Left forelimb (tissue), 1 donor: ENCODE data around the gene SLC38A3.
"Not testable (repeated sequence)": the region's sequence is repeated elsewhere in the genome, so short reads cannot be mapped to it uniquely, and the experiment has no call there.

Experiments used
- DNase-seq: peaks from one replicate; pipeline ENCODE4 v3.0.0-alpha.2; 2018; ENCODE audit warnings: low spot score

SLC38A3 gene

GRCh38 chr3:50231581-50231980, 26.5 kb downstream of the SLC38A3 start:
- DNase-seq: no peak

GRCh38 chr3:50232303-50232702, 27.2 kb downstream of the SLC38A3 start:
- no peak for DNase-seq

DNA sequence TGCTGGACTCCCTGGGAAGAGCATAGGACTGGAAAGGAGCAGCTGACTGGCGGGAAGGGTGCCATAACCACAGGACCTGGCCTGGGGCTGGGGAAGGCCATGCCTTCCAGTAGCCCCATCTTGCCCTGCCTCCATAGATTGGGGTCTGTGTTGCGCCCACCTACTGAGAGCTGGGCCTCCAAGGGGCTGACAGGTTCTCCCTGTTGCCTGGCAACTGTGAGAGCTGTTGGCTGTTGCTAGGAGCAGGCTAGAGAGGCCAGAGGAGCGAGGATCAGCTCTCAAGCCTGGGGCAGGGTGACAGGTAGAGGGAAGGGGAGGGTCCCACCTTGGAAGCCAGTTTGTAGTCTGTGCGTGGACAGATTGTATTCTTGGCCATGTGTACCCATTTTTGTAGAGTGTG, 28.1 kb downstream of the SLC38A3 start:
- DNase-seq: no peak

DNA sequence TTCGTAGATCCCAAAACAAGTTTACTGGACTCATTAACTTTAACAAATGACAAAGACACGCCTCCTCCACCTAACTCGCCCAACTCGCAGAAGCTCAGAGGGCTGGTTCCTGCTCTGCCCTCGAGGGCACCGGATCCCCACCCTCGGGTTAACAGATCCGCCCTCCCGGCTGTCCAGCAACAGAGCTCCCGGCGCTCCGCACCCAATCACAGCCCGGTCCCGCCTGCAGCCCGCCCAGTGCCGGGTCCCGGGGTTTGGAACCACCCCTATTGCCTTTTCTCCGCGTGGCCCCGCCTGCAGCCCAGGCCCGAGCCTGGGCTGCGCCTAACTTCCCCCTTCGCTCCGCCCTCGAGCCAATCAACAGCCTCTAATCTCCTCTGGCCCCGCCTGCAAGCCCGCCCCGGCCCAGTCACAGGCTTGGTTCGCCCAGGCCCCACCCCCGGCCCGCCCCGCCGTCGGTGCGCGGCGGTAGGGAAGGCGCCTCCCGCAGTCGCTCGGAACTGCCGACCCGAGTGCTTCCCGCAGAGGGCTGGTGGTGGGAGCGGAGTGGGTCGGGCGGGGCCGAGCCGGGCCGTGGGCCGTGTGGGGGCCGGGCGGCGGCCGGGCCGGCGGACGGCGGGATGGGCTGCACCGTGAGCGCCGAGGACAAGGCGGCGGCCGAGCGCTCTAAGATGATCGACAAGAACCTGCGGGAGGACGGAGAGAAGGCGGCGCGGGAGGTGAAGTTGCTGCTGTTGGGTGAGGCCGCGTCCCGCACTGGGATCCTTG, 30.8 kb downstream of the SLC38A3 start, which contains the start of gene GNAI2:
Gene GNAI2 (plus strand): TSS at position 489 of the 768 bp plus-strand sequence. CDS start 132 bp downstream, at position 621.
- peak; percentile 99 for DNase-seq

DNA sequence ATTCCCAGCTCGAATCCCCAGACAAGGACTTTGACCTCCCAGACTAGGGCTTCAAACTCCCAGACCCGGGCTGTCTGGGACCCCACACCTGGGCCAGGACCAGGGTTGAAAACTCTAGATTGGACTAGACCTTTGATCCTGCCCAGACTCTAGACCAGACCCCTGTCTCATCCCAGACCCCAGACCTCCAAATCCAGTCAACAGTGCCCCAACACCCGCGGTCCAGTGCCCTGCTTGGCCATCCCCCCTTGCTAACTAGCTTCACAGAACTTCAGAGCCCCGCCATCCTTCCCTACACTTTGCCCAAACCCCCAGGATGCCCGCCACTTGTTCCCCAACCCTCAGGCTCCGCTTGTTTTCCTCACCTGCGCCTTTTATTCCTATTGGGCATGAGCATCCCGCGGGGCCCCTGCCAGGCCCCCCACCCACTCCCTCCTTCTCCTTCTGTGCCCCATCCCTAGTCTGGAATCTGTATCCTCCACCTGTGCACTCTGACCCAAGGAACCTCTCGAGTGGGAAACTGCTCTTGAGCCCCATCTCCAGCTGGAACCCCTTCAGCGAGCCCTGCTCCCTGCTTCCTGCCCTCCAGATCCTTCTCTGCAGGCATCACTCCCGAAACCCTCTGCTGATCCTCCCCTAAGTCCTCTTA, 31.5 kb downstream of the SLC38A3 start:
- DNase-seq: no peak

DNA sequence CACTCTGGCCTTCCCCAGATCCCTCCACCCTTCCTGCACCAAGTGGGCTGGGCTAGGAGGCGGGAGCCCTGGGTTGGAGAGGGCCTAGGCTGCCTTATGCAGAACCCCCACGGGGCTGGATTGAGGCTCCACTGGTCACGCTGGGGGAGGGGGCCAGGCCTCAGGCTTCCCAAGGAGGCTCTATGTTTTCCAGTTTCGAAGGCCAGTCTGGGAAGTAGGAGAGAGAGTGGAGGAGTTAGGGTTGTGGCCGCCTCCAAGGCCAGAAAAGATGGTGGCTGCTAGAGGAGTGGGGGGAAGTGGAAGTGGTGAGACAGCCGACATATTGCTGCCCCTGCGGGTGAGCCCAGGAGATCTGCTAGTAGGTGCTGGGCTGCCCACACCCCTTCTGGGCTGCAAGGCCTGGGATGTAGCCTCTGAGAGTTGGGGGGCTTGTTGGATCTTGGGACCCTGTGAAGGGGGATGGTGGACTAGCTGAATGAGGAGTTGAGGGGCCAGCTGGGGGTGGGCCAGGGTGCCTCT, 32.1 kb downstream of the SLC38A3 start:
- no peak for DNase-seq

GRCh38 chr3:50237754-50238548, 32.9 kb downstream of the SLC38A3 start:
- peak; percentile 81 for DNase-seq

DNA sequence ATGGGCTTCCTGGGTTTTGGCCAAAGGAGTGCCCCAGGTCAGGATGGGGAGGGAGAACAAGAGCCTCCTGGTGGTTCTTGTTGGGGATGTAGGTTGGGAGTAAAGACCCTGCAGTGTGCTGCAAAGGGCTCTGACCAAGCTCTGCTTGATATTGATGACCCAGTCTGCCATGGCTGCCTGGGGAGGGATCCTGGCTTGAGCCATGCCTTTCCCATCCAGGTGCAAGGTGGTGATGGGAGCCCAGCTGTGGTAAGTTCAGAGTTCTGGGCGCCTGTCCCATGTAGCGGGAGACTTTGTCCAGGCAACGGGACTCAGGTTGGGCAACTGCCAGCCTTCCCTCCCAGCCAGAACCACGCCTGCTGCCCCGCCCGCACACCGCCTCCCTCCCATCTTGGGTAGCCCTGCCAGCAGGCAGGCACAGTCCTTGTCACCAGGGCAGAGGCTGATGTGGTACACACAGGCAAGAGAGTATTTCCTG, 33.5 kb downstream of the SLC38A3 start:
- DNase-seq: no peak

- DNase-seq: no peak
Measured at GRCh38 chr3:50239649-50240048, 34.6 kb downstream of the SLC38A3 start.

- no peak for DNase-seq
Measured at GRCh38 chr3:50241163-50241562, 36.1 kb downstream of the SLC38A3 start.

DNA sequence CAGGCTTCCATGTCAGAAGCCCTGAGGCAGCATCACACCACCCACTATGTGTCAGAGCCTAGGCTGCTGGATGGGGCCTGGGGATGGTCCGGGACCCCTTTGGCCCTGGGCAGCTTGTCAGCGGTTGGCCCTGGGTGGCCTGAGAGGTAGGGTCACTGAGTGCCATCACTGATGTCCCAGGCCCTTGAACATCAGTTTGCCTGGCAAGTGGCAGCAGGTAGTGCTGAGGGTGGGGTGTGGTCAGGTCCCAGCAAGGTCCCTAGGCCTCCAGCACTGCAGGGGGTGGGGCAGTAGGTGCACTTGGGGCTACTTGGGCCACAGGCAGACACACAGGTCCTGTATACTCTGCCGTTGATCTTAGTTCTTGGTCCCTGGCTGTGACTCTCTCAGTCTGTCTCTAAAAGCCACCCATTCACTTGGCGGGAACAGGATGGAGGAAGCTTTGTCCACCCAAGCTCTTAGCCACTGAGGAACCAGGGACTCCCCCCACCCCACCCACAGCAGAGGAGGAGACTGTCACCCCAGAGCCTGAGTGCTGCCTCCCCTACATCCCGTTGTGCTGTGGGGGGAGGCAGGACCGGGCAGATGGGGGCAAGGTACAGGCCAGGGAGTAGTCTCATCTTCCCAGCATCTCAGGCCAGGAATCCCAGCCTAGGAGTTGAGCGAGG, 36.8 kb downstream of the SLC38A3 start:
- no peak for DNase-seq

DNA sequence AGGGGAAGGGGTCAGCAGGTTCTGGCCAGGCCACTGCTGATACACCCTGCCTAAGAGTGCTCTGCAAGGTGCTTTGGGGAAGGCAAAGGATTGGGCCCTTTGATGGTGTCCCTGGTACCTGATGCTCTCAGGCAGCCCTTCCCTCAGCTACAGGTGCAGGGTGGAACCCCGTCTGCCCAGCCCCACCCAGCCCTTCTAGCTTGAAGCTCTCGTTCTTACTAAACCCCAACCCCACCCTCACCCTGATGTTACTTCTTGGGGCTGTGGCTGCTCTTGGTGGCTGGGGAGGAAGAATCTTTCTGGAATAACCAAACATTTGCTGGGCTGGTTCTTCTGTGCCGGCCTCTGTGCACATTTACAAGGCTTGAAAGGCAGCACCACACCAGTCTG, 37.3 kb downstream of the SLC38A3 start:
- DNase-seq: no peak

- no peak for DNase-seq
Measured at GRCh38 chr3:50242851-50243542, 37.9 kb downstream of the SLC38A3 start.

DNA sequence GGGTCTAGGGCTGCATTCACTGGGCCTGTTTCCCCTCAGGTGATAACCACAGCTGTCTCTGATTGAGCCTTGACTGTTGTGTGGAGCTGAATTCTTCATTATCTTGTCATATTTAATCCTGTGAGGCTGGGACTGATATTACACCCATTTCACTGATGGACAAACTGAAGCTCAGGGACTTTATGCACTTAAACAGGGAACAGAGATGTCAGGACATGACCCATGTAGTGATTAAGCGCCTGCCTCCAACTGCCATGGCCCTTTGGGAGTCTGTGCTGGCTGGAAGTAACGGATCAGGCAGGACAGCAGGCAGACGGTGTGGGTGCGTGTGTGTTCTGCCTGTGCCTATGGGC, 38.4 kb downstream of the SLC38A3 start:
- no peak for DNase-seq

DNA sequence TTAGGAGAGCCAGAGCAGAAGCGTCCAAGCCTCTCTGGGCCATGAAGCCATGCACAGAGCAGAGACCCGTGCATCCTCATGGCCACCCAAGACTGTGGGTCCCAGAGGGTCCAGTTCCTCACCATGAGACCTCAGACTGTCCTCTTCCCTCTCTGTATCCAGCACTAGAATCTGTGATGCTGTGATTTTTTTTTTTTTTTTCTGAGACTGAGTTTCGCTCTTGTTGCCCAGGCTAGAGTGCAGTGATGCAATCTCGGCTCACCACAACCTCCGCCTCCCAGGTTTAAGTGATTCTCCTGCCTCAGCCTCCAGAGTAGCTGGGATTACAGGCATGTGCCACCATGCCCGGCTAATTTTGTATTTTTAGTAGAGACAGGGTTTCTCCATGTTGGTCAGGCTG, 39.7 kb downstream of the SLC38A3 start:
- DNase-seq: not testable (repeated sequence)

DNA sequence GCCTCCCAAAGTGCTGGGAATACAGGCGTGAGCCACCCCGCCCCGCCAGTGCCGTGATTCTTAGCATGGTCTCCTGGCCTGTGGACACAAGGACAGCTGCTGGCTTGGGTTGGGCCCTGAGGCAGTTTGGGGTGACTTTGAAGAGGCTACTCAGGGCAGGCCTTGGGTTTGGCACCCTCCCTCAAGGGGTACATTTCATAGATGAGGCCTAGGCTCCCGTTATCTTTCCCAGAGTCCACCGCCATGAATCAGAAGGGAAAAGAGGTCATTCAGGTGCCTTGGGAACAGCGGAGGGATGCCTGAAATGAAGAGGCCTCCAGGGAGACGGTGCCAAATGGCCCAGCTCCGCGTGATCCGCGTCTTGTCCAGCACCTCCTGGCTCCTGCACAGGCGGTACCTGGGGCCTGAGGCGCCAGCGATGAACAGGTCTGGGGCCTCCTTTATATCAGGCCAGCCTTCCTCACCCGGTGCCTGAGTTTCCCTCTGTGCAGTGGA, 40.2 kb downstream of the SLC38A3 start:
- no peak for DNase-seq

DNA sequence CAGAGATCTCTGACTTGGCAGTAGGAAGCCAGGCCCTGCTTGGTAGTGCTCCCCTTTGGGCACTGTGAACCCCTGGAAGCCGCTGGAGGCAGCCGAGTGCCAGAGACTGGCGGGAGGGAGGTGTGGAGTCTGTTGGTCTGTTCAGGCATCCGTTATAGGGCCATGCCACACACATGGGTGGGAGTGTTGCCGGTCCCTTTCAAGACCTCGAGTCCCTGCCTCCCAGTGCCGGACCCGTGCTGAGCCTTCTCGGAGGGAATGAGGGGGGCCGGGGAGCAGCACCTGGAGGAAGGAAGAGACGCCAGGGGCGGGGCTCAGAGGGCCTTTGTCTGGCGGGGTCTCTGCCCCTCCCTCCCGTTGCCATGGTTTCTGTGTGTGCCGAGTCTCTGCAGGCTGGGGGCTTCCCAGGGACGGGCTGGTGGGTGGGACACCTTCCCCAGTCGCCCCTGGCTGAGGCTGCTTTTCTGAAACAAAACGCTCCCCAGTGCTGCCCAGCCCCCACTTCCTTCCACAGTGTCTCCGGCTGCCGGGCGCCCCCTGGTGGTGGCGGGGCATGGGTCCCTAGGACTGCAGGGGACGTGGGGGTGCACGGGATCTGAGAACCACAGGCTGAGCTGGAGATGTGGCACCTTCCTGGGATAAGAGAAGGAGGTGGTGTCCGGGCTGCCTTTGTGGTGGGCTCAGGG, 40.9 kb downstream of the SLC38A3 start:
- peak; percentile 94 for DNase-seq

DNA sequence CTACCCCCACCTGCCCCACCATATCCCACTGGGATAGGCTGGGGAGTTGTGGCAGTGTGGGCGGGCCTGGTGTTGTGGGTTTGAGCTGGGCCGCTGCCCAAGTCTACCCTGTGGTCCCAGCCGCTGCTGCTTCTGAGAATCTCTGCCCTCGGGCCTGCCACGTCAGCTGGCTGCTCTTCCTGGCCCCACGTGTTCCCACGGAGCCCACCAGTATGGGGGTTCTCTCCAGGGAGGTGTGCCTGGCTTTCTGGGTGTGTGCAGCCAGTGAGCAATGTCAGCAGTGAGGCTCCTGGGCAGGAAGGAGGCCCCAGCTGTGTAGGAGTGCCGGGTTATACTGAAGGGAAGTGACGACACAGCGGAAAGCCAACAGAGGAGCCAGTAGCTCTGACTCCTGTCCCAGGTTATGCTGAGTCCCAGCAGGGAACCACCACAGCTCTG, 41.5 kb downstream of the SLC38A3 start:
- no peak for DNase-seq

GRCh38 chr3:50248387-50248786, 43.3 kb downstream of the SLC38A3 start:
- DNase-seq: no peak

- no peak for DNase-seq
Measured at GRCh38 chr3:50249457-50249856, 44.4 kb downstream of the SLC38A3 start.
